Astrocyte of the spinal cord (primary cell): ENCODE results near the gene GJD2.

Source experiments
- DNase-seq: peaks from one replicate; pipeline ENCODE4 v3.0.0; 2011; ENCODE audit warnings: low read depth, low spot score
- H3K4me3 ChIP-seq: 2 replicates; pipeline ENCODE4 v1.5.1; 2011; ENCODE audit warnings: low read depth, mild to moderate bottlenecking, low read length, moderate library complexity
- CTCF ChIP-seq: IDR thresholded peaks from 2 replicates; pipeline ENCODE4 v1.5.1; 2012; ENCODE audit warnings: low read depth, mild to moderate bottlenecking, low read length, inconsistent platforms
- in situ Hi-C: cut with HindIII; loops from 2 replicates; pipeline ENCODE4 v1.10.0; 2017; ENCODE audit warnings: low sequenced_read_pairs

Gene GJD2

GRCh38 chr15:34733621-34734020 lies 21.2 kb downstream of the GJD2 start:
- no peak for DNase-seq
- in situ Hi-C loops: no loop called here
- no peak for TF ChIP-seq CTCF
- H3K4me3 ChIP-seq: no peak overlapping the region

- in situ Hi-C loops: no loop called here
- no peak for DNase-seq
- TF ChIP-seq CTCF: no peak
Observed at GRCh38 chr15:34732430-34732829, 22.4 kb downstream of the GJD2 start.

DNA sequence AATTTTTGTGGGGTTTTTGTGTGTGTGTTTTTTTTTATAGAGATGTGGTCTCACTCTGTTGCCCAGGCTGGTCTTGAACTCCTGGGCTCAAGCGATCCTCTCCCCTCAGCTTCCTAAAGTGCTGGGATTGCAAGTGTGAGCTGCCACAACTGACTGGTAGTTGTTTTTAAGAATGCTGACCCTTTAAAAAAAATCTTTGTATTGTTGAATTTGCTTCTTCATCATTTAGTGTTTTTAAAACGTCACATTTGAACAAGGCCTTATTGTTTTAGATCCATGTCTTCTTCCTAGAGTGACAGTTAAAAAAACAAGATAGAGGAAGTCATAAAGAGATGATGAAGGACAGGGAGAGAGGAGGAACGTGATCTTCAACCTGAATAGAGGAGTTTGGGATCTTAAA lies 24.1 kb downstream of the GJD2 start:
- H3K4me3 ChIP-seq: no peak overlapping the region
- no peak for DNase-seq
- no peak for TF ChIP-seq CTCF
- in situ Hi-C loops: no loop called here

More at GRCh38 chr15:34732430-34732829, 22.4 kb downstream of the GJD2 start:
- H3K4me3 ChIP-seq: no peak overlapping the region

- DNase-seq: no peak
- H3K4me3 ChIP-seq: no peak overlapping the region
- no peak for TF ChIP-seq CTCF
- in situ Hi-C loops: no loop called here
Observed at GRCh38 chr15:34729886-34730285, 24.9 kb downstream of the GJD2 start.

- in situ Hi-C loops: no loop called here
- DNase-seq: no peak
- no peak for TF ChIP-seq CTCF
- no peak overlapping the region for H3K4me3 ChIP-seq
Observed at GRCh38 chr15:34729056-34729455, 25.7 kb downstream of the GJD2 start.

GRCh38 chr15:34726406-34727100 lies 28.2 kb downstream of the GJD2 start:
- in situ Hi-C loops: no loop called here
- no peak overlapping the region for H3K4me3 ChIP-seq
- no peak for DNase-seq
- TF ChIP-seq CTCF: no peak

DNA sequence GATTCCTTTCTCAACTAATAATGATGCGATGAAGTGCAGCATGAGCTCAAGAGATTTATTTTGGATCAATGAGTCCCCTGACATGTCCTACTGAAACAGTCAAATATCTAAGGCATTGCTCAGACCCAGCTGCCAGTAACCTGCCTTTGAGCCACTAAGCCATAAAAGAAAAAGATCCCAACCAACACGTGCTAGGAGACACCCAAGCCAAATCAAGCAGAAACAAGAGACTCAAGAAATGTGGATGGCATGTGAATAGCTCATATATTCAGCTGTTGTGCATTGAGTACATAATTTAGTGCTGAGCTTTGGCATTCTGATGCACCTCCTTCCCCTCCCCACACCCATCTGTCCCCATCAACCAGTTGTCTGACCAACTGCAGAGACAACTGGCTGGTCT lies 29.2 kb downstream of the GJD2 start:
- DNase-seq: no peak
- no peak for TF ChIP-seq CTCF
- H3K4me3 ChIP-seq: no peak overlapping the region
- in situ Hi-C loops: no loop called here
